ENCODE data around the gene NPIPB8. TPM values are rescaled to one million over a fixed set of nuclear protein-coding genes. Genes with fewer than 3 reads are reported as not detected.
"Not testable (repeated sequence)": the region's sequence is repeated elsewhere in the genome, so short reads cannot be mapped to it uniquely, and the experiment has no call there.

The NPIPB8 gene
- total RNA-seq, 1 experiment from 2014 or later, result not detected

- DNase-seq (ENCODE audit: low spot score); BruUV-seq (replicated peaks); H3K36me3 ChIP-seq (ENCODE audit: insufficient read depth, low read length, poor library complexity, severe bottlenecking); H3K4me1 ChIP-seq (ENCODE audit: insufficient read depth, low read length, poor library complexity, severe bottlenecking); H3K27ac ChIP-seq (ENCODE audit: low read depth, low read length, poor library complexity, severe bottlenecking); H3K27me3 ChIP-seq (replicated peaks; ENCODE audit: insufficient read depth, low read depth, low read length, poor library complexity); CTCF ChIA-PET; intact Hi-C loops (cut with micrococcal nuclease; ENCODE audit: unreplicated experiment); H3K9me3 ChIP-seq (ENCODE audit: low read depth, low read length, poor library complexity, severe bottlenecking); H3K4me3 ChIP-seq (ENCODE audit: low read depth, low read length, poor library complexity, severe bottlenecking); POLR2A ChIA-PET (ENCODE audit: low non-redundant PET): not testable (repeated sequence)
These were observed 35.8 kb upstream of the NPIPB8 start for GRCh38 chr16:28602062-28602461.

- H3K27me3 ChIP-seq (replicated peaks; ENCODE audit: insufficient read depth, low read depth, low read length, poor library complexity), result no peaks in the 10 kb centered on the region
- ChIA-PET POLR2A (ENCODE audit: low non-redundant PET) (no interaction called here), CTCF (no interaction called here)
- intact Hi-C loops (cut with micrococcal nuclease; ENCODE audit: unreplicated experiment), result no loop called here
- H3K9me3 ChIP-seq (ENCODE audit: low read depth, low read length, poor library complexity, severe bottlenecking), result no peaks in the 10 kb centered on the region
- BruUV-seq (replicated peaks), result no TSS peak
- TF ChIP-seq EZH2 (IDR thresholded peaks at IDR 0.05; ENCODE audit: borderline replicate concordance, low read depth, low read length, poor library complexity, severe bottlenecking) (no peak), CTCF (conservative IDR thresholded peaks at IDR 0.05; ENCODE audit: low read depth, low read length) (no peak)
- H3K36me3 ChIP-seq (ENCODE audit: insufficient read depth, low read length, poor library complexity, severe bottlenecking), result no peaks in the 10 kb centered on the region
- no peak overlapping the region for H3K27ac ChIP-seq (ENCODE audit: low read depth, low read length, poor library complexity, severe bottlenecking)
- no peak overlapping the region for H3K4me3 ChIP-seq (ENCODE audit: low read depth, low read length, poor library complexity, severe bottlenecking)
- DNase-seq (ENCODE audit: low spot score), result no peak
- H3K4me1 ChIP-seq (ENCODE audit: insufficient read depth, low read length, poor library complexity, severe bottlenecking), result peaks cover 5% of the 10 kb centered on the region
These were observed 35.3 kb upstream of the NPIPB8 start for GRCh38 chr16:28602529-28602928.

- no peaks in the 10 kb centered on the region for H3K36me3 ChIP-seq (ENCODE audit: insufficient read depth, low read length, poor library complexity, severe bottlenecking)
- ChIA-PET POLR2A (ENCODE audit: low non-redundant PET) (no interaction called here), CTCF (no interaction called here)
These were observed 34.3 kb upstream of the NPIPB8 start for GRCh38 chr16:28603381-28604185.

More at GRCh38 chr16:28603381-28604185, 34.3 kb upstream of the NPIPB8 start:
- no peak for DNase-seq (ENCODE audit: low spot score)
- intact Hi-C loops (cut with micrococcal nuclease; ENCODE audit: unreplicated experiment), result no loop called here
- no peaks in the 10 kb centered on the region for H3K9me3 ChIP-seq (ENCODE audit: low read depth, low read length, poor library complexity, severe bottlenecking)
- TF ChIP-seq CTCF (conservative IDR thresholded peaks at IDR 0.05; ENCODE audit: low read depth, low read length), result no peak
- no peak for TF ChIP-seq EZH2 (IDR thresholded peaks at IDR 0.05; ENCODE audit: borderline replicate concordance, low read depth, low read length, poor library complexity, severe bottlenecking)
- H3K27ac ChIP-seq (ENCODE audit: low read depth, low read length, poor library complexity, severe bottlenecking), result no peak overlapping the region
- H3K4me3 ChIP-seq (ENCODE audit: low read depth, low read length, poor library complexity, severe bottlenecking), result no peak overlapping the region
- H3K27me3 ChIP-seq (replicated peaks; ENCODE audit: insufficient read depth, low read depth, low read length, poor library complexity), result no peaks in the 10 kb centered on the region
- H3K4me1 ChIP-seq (ENCODE audit: insufficient read depth, low read length, poor library complexity, severe bottlenecking), result no peaks in the 10 kb centered on the region
- BruUV-seq (replicated peaks), result no TSS peak

All from A673 (cell line).